Activated CD4-positive, alpha-beta T cell treated with anti-CD3 and anti-CD28 coated beads, Interleukin-2, Interleukin-6, amounts not matched to agents 100 ng/mL and 50 ng/mL, durations not matched to agents 16 hours and 8 hours (primary cell): Measurements from ENCODE around the gene ZNF746.
"Not testable (repeated sequence)": the region's sequence is repeated elsewhere in the genome, so short reads cannot be mapped to it uniquely, and the experiment has no call there.

Source experiments
- DNase-seq: peaks from one replicate; pipeline ENCODE4 v3.0.0-alpha.2; 2020

ZNF746 gene

GRCh38 chr7:149457766-149458165, 39.8 kb downstream of the ZNF746 start:
- DNase-seq = no peak

GRCh38 chr7:149456506-149457421, 40.8 kb downstream of the ZNF746 start:
- DNase-seq = no peak

- no peak for DNase-seq
Measured at GRCh38 chr7:149455175-149455950, 42.2 kb downstream of the ZNF746 start.

DNA sequence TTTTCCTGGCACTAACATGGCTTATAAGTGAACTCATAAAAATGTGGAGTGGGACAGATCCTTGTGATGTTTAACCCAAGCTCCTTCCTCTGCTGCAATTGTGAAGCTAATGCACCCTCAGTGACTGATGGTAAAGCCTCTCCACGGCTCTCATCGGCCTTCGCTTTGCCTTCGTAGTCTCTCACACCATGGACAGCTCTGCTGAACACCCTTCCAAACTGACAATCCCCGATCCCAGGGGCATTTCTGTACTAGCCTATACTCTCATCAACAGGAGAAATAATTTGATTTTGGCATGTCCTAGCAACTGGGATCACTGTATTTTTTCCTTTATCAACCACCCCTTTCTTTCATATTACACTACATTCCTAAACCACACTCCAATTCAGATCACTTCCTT, 42.9 kb downstream of the ZNF746 start:
- no peak for DNase-seq

GRCh38 chr7:149454006-149454405, 43.6 kb downstream of the ZNF746 start:
- DNase-seq = no peak

DNA sequence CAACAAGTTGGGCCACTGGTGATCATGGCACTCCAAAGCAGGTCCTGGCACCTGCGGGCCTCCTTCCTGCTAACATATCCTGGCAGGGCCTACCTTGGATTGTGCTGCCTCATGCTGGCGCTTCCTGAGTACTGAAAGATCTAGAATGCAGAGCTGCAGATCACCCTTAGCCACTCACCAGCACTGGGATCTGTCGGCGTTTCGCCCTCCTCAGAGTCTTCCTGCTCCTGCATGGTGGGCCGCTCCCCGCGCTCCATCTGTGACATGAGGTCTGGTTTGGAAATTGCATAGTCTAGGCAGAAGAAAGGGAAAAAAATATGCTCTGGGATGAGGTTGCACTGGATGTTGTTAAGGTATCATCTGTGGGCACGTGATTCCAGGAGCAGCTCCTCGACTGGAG, 46.8 kb downstream of the ZNF746 start:
- no peak for DNase-seq

GRCh38 chr7:149449897-149450296, 47.7 kb downstream of the ZNF746 start:
- no peak for DNase-seq

GRCh38 chr7:149448961-149449360, 48.6 kb downstream of the ZNF746 start:
- no peak for DNase-seq

GRCh38 chr7:149446026-149446425, 51.6 kb downstream of the ZNF746 start:
- not testable (repeated sequence) for DNase-seq

GRCh38 chr7:149444287-149444686, 53.3 kb downstream of the ZNF746 start:
- no peak for DNase-seq

DNA sequence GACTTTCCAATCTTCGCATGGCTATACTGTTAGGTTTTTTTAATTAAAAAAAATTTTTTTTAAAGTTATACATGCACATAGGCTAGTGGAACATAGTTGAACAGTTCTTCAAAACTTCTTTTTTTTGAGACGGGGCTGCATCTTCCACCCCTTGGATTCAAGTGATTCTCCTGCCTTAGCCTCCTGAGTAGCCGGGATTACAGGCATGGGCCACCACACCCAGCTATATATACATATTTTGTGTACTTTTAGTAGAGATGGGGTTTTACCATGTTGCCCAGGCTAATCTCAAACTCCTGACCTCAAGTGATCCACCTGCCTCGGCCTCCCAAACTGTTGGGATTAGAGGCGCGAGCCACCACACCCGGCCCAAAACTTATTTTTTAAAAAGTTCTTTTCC, 54.1 kb downstream of the ZNF746 start:
- DNase-seq = no peak

DNA sequence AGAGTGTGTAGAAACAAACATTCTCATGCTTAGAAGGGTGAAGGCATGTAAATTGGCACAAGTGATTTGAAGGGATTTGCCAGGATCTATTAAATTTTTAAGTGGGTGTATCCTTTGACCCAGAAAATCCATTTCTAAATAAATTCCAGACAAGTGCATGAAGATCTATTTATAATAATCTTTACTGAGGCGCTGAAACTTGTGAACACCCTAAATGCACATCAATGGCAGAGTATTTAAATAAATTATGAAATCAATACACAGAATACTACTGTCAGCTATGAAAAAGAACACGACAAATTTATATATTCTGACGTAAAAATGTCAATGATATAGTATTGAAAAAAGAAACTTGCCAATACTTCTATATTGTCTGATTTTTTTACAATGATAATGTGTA, 54.7 kb downstream of the ZNF746 start:
- DNase-seq = no peak

- DNase-seq = no peak
Measured at GRCh38 chr7:149440222-149440621, 57.4 kb downstream of the ZNF746 start.

- no peak for DNase-seq
Measured at GRCh38 chr7:149436358-149436757, 61.3 kb downstream of the ZNF746 start.

- no peak for DNase-seq
Measured at GRCh38 chr7:149433124-149433523, 64.5 kb downstream of the ZNF746 start.

GRCh38 chr7:149432121-149432691, 65.4 kb downstream of the ZNF746 start:
- DNase-seq = no peak

DNA sequence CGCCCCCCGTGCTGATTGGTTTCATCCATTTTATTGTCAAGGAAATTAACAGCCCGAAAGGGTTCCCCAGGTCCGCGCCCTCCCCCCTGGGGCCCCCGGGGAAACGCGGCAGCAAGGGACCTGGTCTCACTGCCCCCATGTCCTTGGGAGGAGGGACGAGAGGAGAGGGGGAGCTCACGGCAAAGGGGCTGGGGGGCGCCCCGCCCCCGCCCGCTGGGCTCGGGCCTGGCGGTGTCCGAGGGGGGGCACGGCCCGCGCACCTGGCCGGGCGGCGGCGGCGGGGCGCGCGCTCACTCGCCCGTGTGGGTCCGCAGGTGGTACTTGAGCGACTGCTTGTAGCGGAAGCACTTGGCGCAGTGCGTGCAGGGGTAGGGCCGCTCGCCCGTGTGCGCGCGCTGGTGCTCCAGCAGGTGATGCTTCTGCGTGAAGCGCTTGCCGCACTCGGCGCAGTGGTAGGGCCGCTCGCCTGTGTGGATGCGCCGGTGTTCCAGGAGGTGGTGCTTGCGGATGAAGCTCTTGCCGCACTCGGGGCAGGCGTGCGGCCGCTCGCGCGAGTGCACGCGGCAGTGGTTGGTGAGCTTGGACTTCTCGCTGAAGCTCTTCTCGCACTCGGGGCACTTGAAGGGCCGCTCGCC, 66.0 kb downstream of the ZNF746 start:
- DNase-seq = no peak

DNA sequence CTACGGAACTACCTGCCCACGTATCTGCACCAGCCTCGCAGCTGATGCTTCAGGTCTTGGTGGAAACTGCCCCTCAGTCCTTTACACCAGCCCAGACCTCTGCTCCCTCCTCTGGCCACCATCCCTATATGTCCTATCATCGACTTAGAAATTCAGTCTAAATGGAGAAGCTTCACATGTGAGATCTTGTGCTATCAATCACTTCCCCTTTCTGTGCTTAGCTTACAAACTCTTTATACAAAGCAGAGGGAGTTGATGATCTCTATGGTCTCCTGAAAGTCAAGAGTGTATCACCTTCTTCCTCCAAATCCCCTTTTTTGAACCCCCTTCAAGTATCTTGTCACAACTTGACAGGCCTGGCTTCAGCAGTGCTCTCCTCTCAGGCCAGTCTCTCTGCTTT, 67.4 kb downstream of the ZNF746 start:
- no peak for DNase-seq

DNA sequence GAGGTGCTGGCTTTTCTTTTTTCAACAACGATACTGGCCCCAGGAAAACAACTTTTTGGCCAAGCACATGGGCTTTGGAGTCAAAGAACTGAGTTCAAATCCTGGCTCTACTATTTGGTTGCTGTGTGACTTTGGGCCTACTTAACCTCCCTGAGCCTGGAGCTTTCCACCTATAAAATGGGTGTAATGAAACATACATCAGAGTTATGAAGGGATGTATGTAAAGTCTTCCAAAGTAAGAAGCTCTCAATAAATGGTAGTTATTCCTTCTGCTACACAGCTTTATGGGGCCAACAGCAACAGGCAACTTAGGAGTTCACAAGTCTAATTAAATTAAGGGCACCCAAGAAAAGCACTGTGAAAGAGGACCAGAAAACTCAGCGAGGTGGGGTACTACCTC, 69.7 kb downstream of the ZNF746 start:
- DNase-seq = no peak

DNA sequence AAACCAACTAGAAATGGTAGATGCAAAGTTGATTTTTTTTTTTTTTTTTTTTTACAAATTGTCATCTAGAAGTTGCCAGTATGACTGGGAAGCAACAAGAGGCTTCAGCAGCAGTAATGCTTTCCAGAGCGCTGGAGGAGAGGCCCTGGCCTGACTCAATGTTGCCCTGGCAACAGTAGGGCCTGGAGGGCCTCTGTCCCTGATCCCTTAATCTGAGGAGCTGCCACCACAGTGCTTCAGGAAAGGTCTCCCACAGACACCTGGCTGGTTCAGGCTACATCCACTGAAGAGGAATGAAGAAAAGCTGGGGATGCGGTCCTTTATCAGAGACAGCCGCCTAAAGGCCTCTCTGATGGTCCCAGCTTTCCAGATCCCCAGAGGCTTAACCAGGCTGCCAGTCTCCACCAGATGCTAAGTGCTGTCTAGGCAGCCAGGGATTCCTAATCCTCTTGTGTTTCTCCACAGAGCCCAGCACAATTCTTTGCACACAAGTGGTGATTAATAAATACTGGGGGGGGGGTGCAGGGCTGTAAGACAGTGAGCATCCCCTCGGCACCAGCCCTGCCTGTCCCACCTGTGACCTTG, 70.4 kb downstream of the ZNF746 start:
- DNase-seq = no peak

DNA sequence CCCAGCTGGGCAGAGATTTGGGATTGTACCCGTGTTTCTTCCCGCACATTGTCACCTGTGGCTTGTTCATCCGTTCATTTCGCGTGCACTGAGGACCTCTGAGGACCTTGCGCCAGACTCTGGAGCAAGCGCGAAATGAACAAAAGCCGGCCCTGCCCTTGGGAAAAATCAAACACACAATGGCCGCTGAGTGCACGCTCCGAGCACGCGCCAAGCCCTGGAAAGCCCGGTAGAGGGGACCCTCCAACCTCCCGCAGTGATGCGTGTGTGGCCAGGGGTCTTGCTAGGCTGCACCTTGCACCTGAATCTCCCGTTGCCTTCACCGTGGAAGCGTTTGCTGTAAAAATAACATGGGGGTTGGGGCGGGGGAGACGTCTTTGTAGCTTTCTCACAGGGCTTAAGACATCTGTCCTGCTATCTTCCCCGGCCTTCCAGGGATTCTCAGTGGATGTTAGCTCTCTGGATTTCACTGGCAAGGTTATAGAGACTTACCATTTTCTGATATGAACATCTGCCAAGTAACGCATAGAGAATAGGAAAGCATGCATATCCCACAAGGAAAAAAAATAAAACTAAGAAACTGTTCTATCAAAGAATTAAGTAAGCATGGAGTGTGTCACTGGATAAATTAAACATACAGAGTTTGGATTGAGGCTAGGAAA, 74.0 kb downstream of the ZNF746 start:
- no peak for DNase-seq

DNA sequence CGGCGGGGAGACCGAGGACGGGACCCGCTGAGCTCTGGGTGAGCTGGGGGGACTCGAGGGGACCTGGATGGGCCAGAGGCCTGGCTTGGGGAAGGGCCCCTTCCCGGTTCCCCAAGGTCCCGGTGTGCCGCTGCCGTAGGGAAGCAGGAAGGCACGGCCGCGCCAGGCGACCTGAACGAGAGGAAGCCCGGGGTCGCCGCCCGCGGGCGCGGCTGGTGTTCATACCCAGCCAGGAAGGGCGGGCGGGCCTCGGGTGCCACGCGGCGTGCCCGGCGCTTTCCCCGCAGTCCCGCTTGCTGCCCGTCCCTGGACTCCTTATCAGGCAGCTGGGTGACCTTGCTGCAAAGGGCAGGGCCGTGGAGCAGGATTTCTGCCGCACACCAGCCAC, 74.7 kb downstream of the ZNF746 start:
- DNase-seq = no peak
